Raji (cell line): Measurements from ENCODE around the gene MAN1B1.

Source experiments
- POLR2A ChIP-seq: IDR thresholded peaks from 2 replicates; pipeline ENCODE4 v1.6.1; 2011; ENCODE audit warnings: low read depth, low read length, control low read depth; ENCODE audit not compliant: insufficient read depth

Gene MAN1B1

DNA sequence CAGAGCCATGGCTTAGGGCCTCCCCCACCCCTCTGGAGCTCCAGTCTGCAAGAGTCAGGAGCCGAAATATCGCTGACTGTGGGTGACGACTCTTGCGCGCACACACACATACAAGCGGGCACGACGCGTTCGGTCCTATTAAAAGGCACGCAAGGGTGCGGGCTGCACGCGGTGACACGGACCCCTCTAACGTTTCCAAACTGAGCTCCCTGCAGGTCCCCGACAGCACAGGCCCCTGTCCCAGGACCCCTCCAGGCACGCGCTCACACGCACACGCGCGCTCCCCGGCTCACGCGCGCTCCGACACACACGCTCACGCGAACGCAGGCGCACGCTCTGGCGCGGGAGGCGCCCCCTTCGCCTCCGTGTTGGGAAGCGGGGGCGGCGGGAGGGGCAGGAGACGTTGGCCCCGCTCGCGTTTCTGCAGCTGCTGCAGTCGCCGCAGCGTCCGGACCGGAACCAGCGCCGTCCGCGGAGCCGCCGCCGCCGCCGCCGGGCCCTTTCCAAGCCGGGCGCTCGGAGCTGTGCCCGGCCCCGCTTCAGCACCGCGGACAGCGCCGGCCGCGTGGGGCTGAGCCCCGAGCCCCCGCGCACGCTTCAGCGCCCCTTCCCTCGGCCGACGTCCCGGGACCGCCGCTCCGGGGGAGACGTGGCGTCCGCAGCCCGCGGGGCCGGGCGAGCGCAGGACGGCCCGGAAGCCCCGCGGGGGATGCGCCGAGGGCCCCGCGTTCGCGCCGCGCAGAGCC, 52.1 kb downstream of the MAN1B1 start, which contains the start of gene GRIN1:
Gene GRIN1, plus strand, starts transcription at position 433 of the 746 bp plus-strand sequence. CDS start 333 bp downstream, outside the sequence.
- no peak for TF ChIP-seq POLR2A

DNA sequence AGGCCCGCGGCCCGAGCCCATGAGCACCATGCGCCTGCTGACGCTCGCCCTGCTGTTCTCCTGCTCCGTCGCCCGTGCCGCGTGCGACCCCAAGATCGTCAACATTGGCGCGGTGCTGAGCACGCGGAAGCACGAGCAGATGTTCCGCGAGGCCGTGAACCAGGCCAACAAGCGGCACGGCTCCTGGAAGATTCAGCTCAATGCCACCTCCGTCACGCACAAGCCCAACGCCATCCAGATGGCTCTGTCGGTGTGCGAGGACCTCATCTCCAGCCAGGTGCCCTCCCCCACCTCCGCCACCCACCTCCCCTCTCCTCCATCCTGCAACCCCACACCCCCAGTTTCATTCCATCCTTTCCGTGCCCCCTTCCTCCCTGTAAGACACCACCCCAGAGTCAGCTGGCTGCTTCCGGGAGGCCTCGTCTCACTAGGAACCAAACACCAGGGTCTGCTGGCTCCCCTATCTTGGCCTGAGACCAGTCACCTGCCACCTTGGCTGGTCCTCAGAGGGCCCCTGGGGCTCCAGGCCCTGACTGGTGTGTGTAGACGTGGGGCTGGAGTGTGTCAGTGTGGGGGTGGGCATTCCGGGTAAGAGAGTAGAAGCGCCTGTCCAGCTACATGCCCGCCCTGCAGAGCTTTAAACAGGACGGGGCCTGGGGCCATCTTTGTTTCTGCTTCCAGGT, 52.8 kb downstream of the MAN1B1 start:
- TF ChIP-seq POLR2A: no peak

DNA sequence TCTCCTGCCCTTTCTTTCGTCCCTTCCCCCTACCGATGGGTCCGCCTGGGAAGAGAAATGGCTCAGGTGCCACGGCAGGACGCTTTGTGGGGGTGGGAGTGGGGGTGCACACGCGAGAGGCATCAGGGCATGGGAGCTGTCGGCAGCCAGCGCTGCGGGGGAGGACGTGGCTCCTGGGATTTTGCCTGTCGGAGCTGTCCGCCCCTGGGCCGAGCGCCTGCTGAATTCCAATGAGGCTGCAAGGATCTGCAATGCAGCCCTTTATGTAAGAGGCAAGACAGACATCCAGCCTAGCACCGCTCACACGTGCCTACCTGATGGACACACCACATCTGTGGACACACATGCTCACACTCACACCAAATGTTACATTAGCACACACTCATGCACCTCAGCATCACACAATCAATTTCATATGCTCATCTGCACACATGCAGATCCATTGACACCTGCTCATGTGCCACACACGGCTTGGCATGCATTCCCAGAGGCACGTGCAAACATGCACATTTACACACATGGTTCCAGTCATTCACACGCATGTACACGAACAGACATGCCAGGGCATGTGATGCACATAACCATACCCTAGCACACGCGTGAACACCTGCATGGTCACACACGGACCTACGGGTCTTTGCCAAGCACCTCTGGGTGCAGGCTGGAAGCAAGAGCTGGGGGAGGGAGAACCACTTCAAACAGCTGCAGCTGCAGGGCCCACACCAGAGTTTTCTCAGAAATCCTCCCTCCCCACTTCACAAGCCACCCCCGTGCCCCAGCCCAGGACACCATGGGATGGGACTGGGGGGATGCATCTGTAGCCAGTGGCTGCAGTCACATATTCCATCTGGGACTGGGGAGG, 53.6 kb downstream of the MAN1B1 start:
- TF ChIP-seq POLR2A: no peak

DNA sequence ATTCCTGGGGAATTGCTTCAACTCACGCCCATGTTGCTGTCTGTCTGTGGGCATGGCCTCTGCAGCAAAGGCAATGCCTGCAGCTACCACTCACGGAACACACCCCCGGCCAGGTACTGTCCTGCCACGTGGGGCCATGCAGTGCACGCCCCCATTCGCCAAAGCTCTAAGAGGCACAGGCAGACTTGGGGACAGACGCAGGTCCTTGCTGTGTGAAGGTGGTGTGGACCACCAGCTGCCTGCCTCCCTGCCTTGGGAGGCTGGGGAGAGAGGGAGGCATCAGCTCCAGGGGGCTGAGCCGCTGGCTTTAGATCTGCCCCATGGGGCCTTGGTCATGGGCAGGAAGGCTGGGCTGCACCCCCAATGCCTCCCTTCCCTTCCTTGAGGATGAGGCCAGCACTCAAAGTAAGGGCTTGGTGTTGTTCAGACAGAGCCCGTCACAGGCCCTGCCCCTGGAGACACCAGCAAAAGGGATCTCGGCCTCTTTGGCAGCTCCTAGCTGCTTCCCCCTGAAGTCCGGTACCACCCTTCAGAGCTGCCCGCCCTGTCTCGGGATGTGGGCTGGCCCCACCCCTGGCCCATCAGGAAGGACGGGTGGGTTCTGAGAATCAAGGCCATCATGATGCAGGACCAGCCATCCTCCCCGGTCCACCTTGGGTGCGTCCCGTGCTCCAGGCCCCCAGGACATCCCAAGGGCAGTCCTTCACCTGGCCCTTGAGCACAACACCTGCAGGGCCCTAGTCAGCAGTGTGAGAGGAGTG, 54.4 kb downstream of the MAN1B1 start:
- no peak for TF ChIP-seq POLR2A

DNA sequence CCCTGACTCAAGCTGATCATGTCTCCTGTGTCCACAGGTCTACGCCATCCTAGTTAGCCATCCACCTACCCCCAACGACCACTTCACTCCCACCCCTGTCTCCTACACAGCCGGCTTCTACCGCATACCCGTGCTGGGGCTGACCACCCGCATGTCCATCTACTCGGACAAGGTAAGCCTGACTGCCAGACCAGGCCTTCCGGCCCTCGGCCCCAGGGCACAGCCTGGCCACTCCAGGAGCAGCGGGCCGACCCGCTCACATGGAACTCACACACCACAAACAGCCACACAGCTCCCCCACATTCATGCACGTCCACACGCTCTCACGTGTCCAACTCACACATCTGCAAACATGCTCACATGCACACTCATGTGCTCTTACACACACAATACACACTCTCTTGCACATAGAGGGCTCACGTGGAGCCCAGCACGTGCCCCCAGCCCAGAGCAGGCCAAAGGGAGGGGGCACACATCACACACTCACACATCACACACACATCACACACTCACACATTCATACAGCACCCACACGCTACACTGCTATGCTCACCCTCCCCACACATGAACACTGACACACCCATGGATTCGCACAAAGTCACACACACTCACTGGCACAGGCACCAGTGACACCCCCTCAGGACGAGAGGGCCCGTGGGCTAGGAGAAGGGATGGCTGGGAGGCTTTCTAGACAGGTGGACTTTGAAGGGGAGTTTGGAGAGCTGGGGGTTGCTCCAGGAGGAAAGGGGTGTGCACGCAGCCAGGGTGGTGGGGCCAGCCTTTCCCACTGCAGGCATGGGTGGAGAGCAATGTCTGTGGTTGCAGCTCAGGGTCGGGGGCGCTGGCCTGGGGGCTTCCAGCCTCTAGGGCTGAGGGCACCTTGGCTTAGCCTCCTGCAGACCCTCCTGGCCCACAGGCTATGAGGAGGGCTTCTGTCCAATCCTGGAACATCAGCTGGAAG, 55.5 kb downstream of the MAN1B1 start:
- no peak for TF ChIP-seq POLR2A

DNA sequence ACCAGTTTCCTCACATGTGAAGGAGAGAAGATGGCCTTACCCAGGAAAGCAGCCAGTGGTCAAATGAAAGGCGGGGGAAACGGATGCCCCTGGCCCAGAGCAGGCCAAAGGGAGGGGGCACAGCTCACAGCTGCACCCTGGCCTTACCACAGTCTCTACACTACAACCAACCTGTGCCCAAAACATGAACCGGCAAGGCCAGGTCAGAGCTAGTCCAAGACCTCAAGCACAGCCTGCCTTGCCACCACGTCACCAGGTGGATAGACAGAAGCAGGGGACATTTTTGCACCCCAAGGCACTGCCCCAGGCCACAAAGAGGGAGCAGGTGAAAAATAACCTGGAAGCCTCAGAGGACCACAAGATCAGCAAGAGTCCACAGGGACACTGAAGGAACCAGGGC, 56.7 kb downstream of the MAN1B1 start:
- TF ChIP-seq POLR2A: no peak

DNA sequence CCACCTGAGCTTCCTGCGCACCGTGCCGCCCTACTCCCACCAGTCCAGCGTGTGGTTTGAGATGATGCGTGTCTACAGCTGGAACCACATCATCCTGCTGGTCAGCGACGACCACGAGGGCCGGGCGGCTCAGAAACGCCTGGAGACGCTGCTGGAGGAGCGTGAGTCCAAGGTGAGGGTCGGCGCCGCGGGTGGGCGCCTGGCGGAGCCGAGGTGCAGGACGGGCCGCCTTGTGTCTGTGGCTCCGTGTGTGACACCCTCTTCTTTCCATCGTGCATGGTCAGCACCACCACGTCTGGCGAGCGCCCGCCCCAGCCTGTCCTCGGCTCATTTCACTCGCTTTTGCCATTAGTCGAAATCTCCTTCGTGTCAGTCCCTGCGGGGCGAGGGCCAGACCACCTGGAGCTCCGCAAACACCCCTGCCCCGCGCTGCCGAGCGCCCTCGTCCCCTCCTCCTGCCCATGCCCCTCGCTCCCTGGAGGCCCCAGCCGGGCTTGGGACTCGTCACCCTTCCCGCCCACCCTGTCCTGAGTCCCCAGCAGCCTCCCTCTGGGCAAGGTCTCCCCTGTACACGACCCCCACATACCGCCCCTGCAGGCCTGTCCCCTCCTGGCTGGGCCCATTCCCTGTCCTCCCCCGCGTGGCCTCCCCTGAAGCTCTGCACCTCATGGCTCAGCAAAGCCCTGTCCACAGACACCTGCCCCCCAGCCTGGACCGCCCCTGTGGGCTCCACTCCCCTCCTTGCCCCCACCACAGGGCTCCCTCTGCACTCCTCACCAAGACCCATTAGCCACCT, 59.1 kb downstream of the MAN1B1 start:
- TF ChIP-seq POLR2A: no peak

DNA sequence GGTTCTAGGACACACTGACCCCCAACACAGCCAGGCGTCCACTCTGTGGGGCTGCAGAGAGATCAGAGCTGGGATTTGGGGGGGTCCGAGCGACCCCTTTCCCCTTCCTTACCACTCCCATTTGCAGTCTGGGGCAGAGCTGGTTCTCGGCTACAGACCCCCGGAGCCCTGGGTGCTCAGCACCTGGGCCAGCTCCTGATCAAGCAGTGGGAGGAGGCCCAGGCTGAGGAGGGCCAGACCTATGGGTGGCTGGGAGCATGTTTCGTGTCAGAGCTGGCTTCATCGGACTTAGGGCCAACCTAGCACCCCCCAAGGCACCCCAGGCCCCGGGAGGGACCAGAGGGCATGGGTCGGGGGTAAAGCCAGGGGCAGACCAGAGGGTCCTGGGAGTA, 59.7 kb downstream of the MAN1B1 start:
- no peak for TF ChIP-seq POLR2A

DNA sequence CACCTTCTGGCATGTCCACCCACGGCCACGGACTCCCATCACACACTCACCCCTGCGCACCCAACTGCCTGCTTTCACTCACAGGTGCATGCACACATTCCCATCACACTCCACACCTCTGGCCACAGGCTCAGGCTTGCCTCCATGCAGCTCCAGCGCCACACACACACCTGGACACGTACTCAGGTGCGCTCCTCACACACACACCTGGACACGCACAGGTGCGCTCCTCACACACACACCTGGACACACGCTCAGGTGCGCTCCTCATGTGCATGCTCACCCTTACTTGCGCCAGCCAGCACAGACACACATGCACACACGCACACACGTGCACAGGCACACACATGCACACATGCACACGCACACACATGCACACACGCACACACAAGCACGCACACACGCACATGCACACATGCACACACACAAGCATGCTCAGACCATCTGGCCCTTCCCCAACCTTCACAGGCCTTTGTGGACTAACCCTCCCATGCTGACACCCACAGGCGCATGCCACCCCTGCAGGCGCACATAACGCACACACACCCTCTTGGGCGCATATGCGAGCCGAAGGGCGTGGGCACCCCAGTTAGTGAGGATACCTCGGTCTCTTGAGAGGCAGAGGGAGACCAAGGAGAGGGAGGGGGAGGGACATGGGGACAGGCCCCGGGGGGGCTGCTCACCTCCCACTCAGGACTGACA, 60.5 kb downstream of the MAN1B1 start:
- no peak for TF ChIP-seq POLR2A

DNA sequence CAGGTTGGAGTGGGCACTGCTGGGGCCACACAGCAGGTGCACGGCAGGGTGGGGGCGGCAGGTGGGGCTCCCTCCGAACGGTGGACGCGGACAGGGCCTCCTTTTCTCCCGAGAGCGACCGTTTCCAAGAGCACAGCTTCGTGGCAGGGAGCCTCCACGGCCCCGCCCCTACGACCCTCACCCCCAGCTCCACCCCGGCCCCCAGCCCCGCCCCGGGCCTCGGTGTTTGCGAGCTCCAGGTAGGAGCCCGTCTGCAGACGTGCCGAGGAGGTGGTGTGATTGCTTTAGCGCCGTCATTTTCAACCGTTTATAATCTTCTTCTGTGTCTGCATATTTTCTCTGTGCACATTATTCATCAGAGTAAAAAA, 61.0 kb downstream of the MAN1B1 start:
- no peak for TF ChIP-seq POLR2A

DNA sequence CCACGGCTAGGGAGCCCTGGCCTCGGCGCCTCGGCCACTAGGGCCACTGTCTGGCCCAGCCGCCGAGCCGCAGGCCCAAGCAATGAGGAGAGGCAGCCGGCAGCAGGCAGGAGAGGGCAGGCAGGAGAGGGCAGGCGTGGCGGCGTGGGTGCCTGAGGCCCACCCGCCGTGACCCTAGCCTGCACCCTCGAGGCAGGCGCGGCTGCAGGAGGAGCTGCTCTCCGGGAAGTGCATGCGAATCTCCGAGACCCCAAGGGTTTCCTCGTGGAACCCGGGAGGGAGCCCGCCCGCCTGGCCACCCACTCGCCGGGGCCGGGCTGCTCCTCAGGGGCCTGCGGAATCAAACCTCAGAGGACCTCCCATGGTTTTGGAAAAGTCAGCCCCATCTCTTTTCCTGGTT, 61.5 kb downstream of the MAN1B1 start:
- TF ChIP-seq POLR2A: no peak

DNA sequence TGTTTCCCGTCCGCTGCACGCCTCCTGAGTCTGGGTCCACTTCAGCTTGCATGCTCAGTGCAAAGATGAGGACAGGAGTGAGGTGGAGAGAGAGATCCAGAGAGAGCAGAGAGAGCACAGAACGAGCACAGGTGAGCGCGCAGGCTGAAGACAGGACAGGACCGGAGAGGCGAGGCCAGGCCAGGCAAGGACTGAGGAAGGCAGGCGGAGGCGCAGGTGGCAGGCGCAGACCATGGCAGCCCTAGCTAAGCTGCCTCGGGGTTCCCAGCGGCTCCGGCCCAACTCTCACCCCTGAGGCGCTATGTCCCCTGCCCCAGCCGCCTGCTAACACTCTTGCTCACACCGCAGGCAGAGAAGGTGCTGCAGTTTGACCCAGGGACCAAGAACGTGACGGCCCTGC, 61.9 kb downstream of the MAN1B1 start:
- TF ChIP-seq POLR2A: no peak

DNA sequence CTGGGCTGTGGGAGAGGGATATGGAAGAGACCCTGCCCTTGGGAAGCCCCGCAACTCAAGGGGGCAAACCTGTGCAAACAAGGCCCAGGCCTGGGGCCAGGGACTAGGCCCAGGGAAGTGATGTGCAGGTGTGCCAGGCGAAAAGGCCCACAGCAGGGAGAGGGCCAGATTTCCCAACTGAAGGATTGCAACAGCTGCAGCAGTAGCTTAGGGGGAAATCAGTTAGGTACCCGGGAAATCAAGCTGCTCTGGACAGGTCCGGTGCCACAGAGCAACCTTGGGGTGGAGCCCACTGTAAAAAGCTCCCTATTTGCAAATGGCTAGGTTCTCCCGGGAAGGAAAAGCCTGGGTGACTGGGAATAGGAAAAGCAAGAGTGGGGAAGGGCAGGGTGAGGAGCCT, 62.6 kb downstream of the MAN1B1 start:
- TF ChIP-seq POLR2A: no peak
